GM12878 (cell line): ENCODE measurements around the gene PFKL. TPM values are rescaled to one million over a fixed set of nuclear protein-coding genes. Genes with fewer than 3 reads are reported as not detected.

Source experiments
- ATAC-seq: fragments of 200-7000 bp; cut with Tn5 transposase; 3 replicates; pipeline ENCODE4 v1.9.1; 2020; ENCODE audit warnings: mild to moderate bottlenecking, moderate library complexity
- BruUV-seq: library from RNA; stranded (reverse); fragments of 400-500 nt; replicated peaks from 2 replicates; lab custom pipeline; 2021; lab: Mats Ljungman, UMichigan
- CTCF ChIA-PET: fragments of 300-600 bp; sonication (Branson Sonifier 250); formaldehyde crosslinking; extraction: SDS; loops from one replicate; lab custom pipeline; 2021; ENCODE audit warnings: inconsistent platforms; lab: Yijun Ruan, JAX
- POLR2A ChIA-PET: fragments of 350-600 bp; formaldehyde crosslinking; extraction: SDS; loops from one replicate; lab custom pipeline; 2021; ENCODE audit warnings: inconsistent platforms; lab: Charles Lee
- RAD21 ChIA-PET: fragments of 300-600 bp; sonication (Branson Sonifier 250); formaldehyde crosslinking; loops from one replicate; lab custom pipeline; 2023; ENCODE audit warnings: antibody characterized with exemption; ENCODE audit not compliant: unreplicated experiment; lab: Charles Lee
- SMC1A ChIA-PET: fragments of 300-600 bp; sonication (Branson Sonifier 250); formaldehyde crosslinking; loops from one replicate; lab custom pipeline; 2023; ENCODE audit not compliant: unreplicated experiment, uncharacterized antibody; lab: Charles Lee
- DNase-seq: peaks from one replicate; pipeline ENCODE4 v3.0.0-alpha.2; 2011; ENCODE audit warnings: low read depth, low spot score
- FAIRE-seq: peaks from 3 replicates; lab custom pipeline; 2011; peaks lifted over from hg19 to GRCh38; lab: Jason Lieb, UNC
- H2AFZ ChIP-seq: 2 replicates; pipeline ENCODE4 v1.6.0; 2011; ENCODE audit warnings: low read depth, low read length, control low read depth; ENCODE audit not compliant: control insufficient read depth
- H3K27ac ChIP-seq: 2 replicates; pipeline ENCODE4 v1.5.1; 2011; ENCODE audit warnings: control low read depth; ENCODE audit not compliant: control insufficient read depth, insufficient read depth
- H3K27me3 ChIP-seq, 2 experiments: replicated peaks in 1 of 2; 2 replicates each; pipeline versions ENCODE4 v1.6.0 to v1.6.1; 2011; ENCODE audit warnings: low read length in 1 of 2; ENCODE audit not compliant: control insufficient read depth in 2 of 2, insufficient read depth in 2 of 2
- H3K36me3 ChIP-seq, 2 experiments: 2 replicates each; pipeline ENCODE4 v1.5.1; 2011; ENCODE audit warnings: low read length in 1 of 2; ENCODE audit not compliant: control insufficient read depth in 2 of 2, insufficient read depth in 2 of 2
- H3K4me1 ChIP-seq: 2 replicates; pipeline ENCODE4 v1.6.1; 2011; ENCODE audit warnings: mild to moderate bottlenecking, low read length, moderate library complexity, mixed read lengths; ENCODE audit not compliant: control insufficient read depth, insufficient read depth
- H3K4me2 ChIP-seq: 2 replicates; pipeline ENCODE4 v1.6.0; 2011; ENCODE audit warnings: control low read depth; ENCODE audit not compliant: control insufficient read depth, insufficient read depth
- H3K4me3 ChIP-seq: fragments of 200-600 bp; sonication (generic); 2 replicates; pipeline ENCODE4 v1.5.1; 2016
- H3K79me2 ChIP-seq: 2 replicates; pipeline ENCODE4 v1.6.0; 2011; ENCODE audit warnings: low read length; ENCODE audit not compliant: control insufficient read depth, insufficient read depth
- H3K9ac ChIP-seq: 2 replicates; pipeline ENCODE4 v1.8.0; 2011; ENCODE audit warnings: low read length, control low read depth, mixed read lengths; ENCODE audit not compliant: control insufficient read depth, insufficient read depth
- H3K9me3 ChIP-seq: replicated peaks from 3 replicates; pipeline ENCODE4 v1.5.1; 2011; ENCODE audit warnings: mild to moderate bottlenecking, low read length; ENCODE audit not compliant: control insufficient read depth, insufficient read depth
- H4K20me1 ChIP-seq: 2 replicates; pipeline ENCODE4 v1.6.0; 2011; ENCODE audit not compliant: control insufficient read depth, insufficient read depth
- ATF2 ChIP-seq: IDR thresholded peaks from 2 replicates; pipeline ENCODE4 v1.6.1; 2012; ENCODE audit warnings: low read length, inconsistent platforms
- BRCA1 ChIP-seq: IDR thresholded peaks from 2 replicates; pipeline ENCODE4 v1.6.1; 2011; ENCODE audit warnings: low read depth, low read length, improper control_type of control experiment
- HDGF ChIP-seq: fragments of 450-650 bp; IDR thresholded peaks from 2 replicates; pipeline ENCODE4 v1.6.1; 2016; ENCODE audit warnings: antibody characterized with exemption
- IKZF2 ChIP-seq, 2 experiments: fragments of 450-650 bp; IDR thresholded peaks; 2 replicates each; pipeline ENCODE4 v1.6.1; 2017; ENCODE audit warnings: mild to moderate bottlenecking in 2 of 2, moderate library complexity in 2 of 2
- NR2C2 ChIP-seq: IDR thresholded peaks from 2 replicates; pipeline ENCODE4 v1.6.1; 2011; ENCODE audit warnings: borderline replicate concordance, low read depth; ENCODE audit not compliant: control insufficient read depth, insufficient read length
- POLR2AphosphoS2 ChIP-seq: IDR thresholded peaks from 2 replicates; pipeline ENCODE4 v1.6.1; 2011; ENCODE audit warnings: low read depth, mild to moderate bottlenecking, low read length, improper control_type of control experiment, moderate library complexity
- POLR2AphosphoS5 ChIP-seq: IDR thresholded peaks from 2 replicates; pipeline ENCODE4 v1.6.1; 2011; ENCODE audit warnings: mild to moderate bottlenecking, low read length, inconsistent platforms
- WRNIP1 ChIP-seq: IDR thresholded peaks from 2 replicates; pipeline ENCODE4 v1.6.1; 2011; ENCODE audit warnings: low read depth, low read length, improper control_type of control experiment, borderline replicate concordance
- ZNF622 ChIP-seq: fragments of 450-650 bp; IDR thresholded peaks from 2 replicates; pipeline ENCODE4 v1.6.1; 2017; ENCODE audit warnings: mild to moderate bottlenecking, inconsistent platforms
- WGBS: methylation state at CpG from one replicate; pipeline ENCODE4 v1.1.6; 2016; ENCODE audit warnings: low lambda C conversion rate; ENCODE audit not compliant: insufficient replicate concordance, insufficient coverage; ENCODE audit errors: missing lambda C conversion rate; 5-methylcytosine and 5-hydroxymethylcytosine counted together
- in situ Hi-C: fragments of 300-500 bp; cut with MboI; formaldehyde crosslinking; loops from 9 replicates; pipeline ENCODE4 v1.14.3; 2018; ENCODE audit warnings: mixed read lengths
- intact Hi-C: fragments of 100-400 bp; cut with micrococcal nuclease; formaldehyde crosslinking; loops from one replicate; pipeline ENCODE4 v1.14.2; 2022; ENCODE audit not compliant: unreplicated experiment
- polyA plus RNA-seq, 11 experiments: library from polyadenylated mRNA; depleted of rRNA in 4 of 11; unstranded in 6 of 11; stranded (reverse) in 5 of 11; fragments of >200 nt; fragmentation: Nextera tagmentation in 4 of 11; fragmentation: Illumina TruSeq in 1 of 11; extraction: Ambion mirVana in 4 of 11; extraction: Trizol in 1 of 11; gene quantifications; 1 replicate in 1 of 11; 2 replicates in 10 of 11; pipeline versions ENCODE4 v1.2.1 to v1.2.3, GENCODE V29; 2011 to 2016; ENCODE audit warnings: inconsistent platforms in 2 of 11, missing spikeins in 2 of 11, low read depth in 1 of 11
- total RNA-seq, 4 experiments: library from RNA; depleted of rRNA in 3 of 4; stranded (reverse); fragments of >200 nt in 3 of 4; fragmentation: Illumina TruSeq in 1 of 4; extraction: Trizol in 1 of 4; gene quantifications; 2 replicates each; pipeline versions ENCODE4 v1.2.1 to v1.2.3, GENCODE V29; 2013 to 2021
- TF ChIP-seq, protein P1 (sequence below): IDR thresholded peaks from 2 replicates; pipeline ENCODE4 v1.6.1; 2011; ENCODE audit warnings: borderline replicate concordance, low read depth, mild to moderate bottlenecking, moderate library complexity, mixed read lengths, low read length; ENCODE audit not compliant: insufficient read depth; ENCODE audit errors: extremely low read length

The PFKL gene
- total and polyA plus RNA-seq, 10 of the 15 experiments (the other 5 are each of a cell fraction or from before 2014, with no cell fraction given), result 1.2 to 192 (median 112) TPM

GRCh38 chr21:44335266-44336059 lies 35.6 kb downstream of the PFKL start:
- ATAC-seq (no peak), FAIRE-seq (no peak), DNase-seq (no peak)
- Histone ChIP-seq H3K4me1 (peaks cover 11% of the 10 kb centered on the region), H3K27me3 (no peaks in the 10 kb centered on the region), H3K79me2 (no peaks in the 10 kb centered on the region), H3K9me3 (no peaks in the 10 kb centered on the region), H3K27ac (no peak overlapping the region), H3K36me3 (no peaks in the 10 kb centered on the region), H4K20me1 (no peaks in the 10 kb centered on the region), H3K4me2 (no peak overlapping the region), H3K4me3 (no peak overlapping the region), H2AFZ (no peak overlapping the region), H3K9ac (no peak overlapping the region)
- WGBS, result 82% methylated on average over 22 of the region's 24 CpGs
- TF ChIP-seq POLR2AphosphoS5 (0 out of 2 replicates have a peak, but pooled peaks have one; percentile 19), ATF2 (no peak)
- ChIA-PET POLR2A (no interaction called here), SMC1A (no interaction called here), RAD21 (no interaction called here), CTCF (no interaction called here)
- no TSS peak for BruUV-seq
- intact Hi-C loops (no loop called here), in situ Hi-C loops (no loop called here)

- no peaks in the 10 kb centered on the region for H3K27me3 ChIP-seq
- ChIA-PET POLR2A (interaction anchor here (1.3 kb wide), 1 partner anchor 37 kb away, joined by 3 read pairs; no protein-coding TSS in a partner anchor), CTCF (interaction anchor here (0.7 to 1.7 kb wide), 6 partner anchors 9 to 54 kb away, joined by 3 to 5 read pairs (median 4); no protein-coding TSS in a partner anchor), SMC1A (interaction anchor here (0.6 to 1.3 kb wide), 2 partner anchors 40 to 478 kb away, joined by 3 to 4 read pairs; no protein-coding TSS in a partner anchor), RAD21 (no interaction called here)
- no peaks in the 10 kb centered on the region for H3K36me3 ChIP-seq
- FAIRE-seq (peak; percentile 61), DNase-seq (no peak), ATAC-seq (no peak)
- intact Hi-C loops, result loop anchor here (1.0 kb wide), 1 partner anchor 35 kb away; no protein-coding TSS in a partner anchor
- no peak overlapping the region for H3K4me2 ChIP-seq
- no peaks in the 10 kb centered on the region for H3K79me2 ChIP-seq
- in situ Hi-C loops, result no loop called here
- WGBS, result 98% methylated on average over 3 of the region's 3 CpGs
- H4K20me1 ChIP-seq, result no peaks in the 10 kb centered on the region
- H3K4me1 ChIP-seq, result peaks cover 11% of the 10 kb centered on the region
- H3K4me3 ChIP-seq, result no peak overlapping the region
- no peak overlapping the region for H2AFZ ChIP-seq
- no peaks in the 10 kb centered on the region for H3K9me3 ChIP-seq
- no peak overlapping the region for H3K27ac ChIP-seq
- H3K9ac ChIP-seq, result no peak overlapping the region
- no TSS peak for BruUV-seq
- TF ChIP-seq BRCA1, result no peak
- no peak for TF ChIP-seq HDGF
- TF ChIP-seq, protein P1, sequence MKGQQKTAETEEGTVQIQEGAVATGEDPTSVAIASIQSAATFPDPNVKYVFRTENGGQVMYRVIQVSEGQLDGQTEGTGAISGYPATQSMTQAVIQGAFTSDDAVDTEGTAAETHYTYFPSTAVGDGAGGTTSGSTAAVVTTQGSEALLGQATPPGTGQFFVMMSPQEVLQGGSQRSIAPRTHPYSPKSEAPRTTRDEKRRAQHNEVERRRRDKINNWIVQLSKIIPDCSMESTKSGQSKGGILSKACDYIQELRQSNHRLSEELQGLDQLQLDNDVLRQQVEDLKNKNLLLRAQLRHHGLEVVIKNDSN, result no peak
- no peak for TF ChIP-seq IKZF2 (IDR thresholded peaks at IDR 0.05)
- no peak for TF ChIP-seq NR2C2
- no peak for TF ChIP-seq ZNF622
- TF ChIP-seq POLR2AphosphoS2, result no peak
- no peak for TF ChIP-seq WRNIP1
Measured at GRCh38 chr21:44337449-44337848, 37.6 kb downstream of the PFKL start.
